ENCODE measurements around the gene SPAST. TPM values are rescaled to one million over a fixed set of nuclear protein-coding genes. Genes with fewer than 3 reads are reported as not detected.

Gene SPAST
- total and polyA plus RNA-seq, 2 of the 13 experiments (the other 11 are each of a cell fraction or from before 2014, with no cell fraction given): 11.5 to 40.4 TPM

DNA sequence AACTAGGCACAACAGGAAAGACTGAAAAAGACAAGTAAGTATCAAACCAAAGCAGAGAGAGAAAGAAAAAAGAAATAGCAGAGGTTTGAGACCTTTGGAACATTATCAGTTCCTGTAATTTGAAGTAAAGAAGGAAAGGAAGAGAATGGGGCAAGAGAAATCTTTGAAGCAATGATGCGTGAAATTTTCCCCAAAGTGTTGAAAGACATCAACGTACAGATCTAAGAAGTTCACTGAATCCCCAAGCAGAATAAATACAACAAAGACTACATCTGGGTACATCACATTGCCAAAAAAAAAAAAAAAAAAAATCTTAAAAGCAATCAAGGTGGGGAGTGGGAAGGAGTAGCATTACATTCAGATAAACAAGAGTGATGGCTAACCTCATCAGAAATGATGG lies 96.3 kb downstream of the SPAST start:
- no peak for DNase-seq (ENCODE audit: low spot score)
- no peak for FAIRE-seq
- no peaks in the 10 kb centered on the region for H3K27me3 ChIP-seq (ENCODE audit: control insufficient read depth in 1 of 2, insufficient read depth in 2 of 2, low read length in 2 of 2)
- H3K9me3 ChIP-seq (ENCODE audit: low read length): no peaks in the 10 kb centered on the region
- peaks cover 3% of the 10 kb centered on the region for H3K79me2 ChIP-seq (ENCODE audit: insufficient read depth, low read length)
- POLR2A ChIA-PET: no interaction called here
- BruUV-seq (replicated peaks): no TSS peak
- TF ChIP-seq, protein P1, sequence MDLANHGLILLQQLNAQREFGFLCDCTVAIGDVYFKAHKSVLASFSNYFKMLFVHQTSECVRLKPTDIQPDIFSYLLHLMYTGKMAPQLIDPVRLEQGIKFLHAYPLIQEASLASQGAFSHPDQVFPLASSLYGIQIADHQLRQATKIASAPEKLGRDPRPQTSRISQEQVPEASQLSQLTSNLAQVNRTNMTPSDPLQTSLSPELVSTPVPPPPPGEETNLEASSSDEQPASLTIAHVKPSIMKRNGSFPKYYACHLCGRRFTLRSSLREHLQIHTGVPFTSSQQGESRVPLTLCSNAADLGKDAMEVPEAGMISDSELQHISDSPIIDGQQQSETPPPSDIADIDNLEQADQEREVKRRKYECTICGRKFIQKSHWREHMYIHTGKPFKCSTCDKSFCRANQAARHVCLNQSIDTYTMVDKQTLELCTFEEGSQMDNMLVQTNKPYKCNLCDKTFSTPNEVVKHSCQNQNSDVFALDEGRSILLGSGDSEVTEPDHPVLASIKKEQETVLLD (CRISPR knock-in tag; IDR thresholded peaks at IDR 0.05; ENCODE audit: low read depth): no peak
- TF ChIP-seq, protein P2, sequence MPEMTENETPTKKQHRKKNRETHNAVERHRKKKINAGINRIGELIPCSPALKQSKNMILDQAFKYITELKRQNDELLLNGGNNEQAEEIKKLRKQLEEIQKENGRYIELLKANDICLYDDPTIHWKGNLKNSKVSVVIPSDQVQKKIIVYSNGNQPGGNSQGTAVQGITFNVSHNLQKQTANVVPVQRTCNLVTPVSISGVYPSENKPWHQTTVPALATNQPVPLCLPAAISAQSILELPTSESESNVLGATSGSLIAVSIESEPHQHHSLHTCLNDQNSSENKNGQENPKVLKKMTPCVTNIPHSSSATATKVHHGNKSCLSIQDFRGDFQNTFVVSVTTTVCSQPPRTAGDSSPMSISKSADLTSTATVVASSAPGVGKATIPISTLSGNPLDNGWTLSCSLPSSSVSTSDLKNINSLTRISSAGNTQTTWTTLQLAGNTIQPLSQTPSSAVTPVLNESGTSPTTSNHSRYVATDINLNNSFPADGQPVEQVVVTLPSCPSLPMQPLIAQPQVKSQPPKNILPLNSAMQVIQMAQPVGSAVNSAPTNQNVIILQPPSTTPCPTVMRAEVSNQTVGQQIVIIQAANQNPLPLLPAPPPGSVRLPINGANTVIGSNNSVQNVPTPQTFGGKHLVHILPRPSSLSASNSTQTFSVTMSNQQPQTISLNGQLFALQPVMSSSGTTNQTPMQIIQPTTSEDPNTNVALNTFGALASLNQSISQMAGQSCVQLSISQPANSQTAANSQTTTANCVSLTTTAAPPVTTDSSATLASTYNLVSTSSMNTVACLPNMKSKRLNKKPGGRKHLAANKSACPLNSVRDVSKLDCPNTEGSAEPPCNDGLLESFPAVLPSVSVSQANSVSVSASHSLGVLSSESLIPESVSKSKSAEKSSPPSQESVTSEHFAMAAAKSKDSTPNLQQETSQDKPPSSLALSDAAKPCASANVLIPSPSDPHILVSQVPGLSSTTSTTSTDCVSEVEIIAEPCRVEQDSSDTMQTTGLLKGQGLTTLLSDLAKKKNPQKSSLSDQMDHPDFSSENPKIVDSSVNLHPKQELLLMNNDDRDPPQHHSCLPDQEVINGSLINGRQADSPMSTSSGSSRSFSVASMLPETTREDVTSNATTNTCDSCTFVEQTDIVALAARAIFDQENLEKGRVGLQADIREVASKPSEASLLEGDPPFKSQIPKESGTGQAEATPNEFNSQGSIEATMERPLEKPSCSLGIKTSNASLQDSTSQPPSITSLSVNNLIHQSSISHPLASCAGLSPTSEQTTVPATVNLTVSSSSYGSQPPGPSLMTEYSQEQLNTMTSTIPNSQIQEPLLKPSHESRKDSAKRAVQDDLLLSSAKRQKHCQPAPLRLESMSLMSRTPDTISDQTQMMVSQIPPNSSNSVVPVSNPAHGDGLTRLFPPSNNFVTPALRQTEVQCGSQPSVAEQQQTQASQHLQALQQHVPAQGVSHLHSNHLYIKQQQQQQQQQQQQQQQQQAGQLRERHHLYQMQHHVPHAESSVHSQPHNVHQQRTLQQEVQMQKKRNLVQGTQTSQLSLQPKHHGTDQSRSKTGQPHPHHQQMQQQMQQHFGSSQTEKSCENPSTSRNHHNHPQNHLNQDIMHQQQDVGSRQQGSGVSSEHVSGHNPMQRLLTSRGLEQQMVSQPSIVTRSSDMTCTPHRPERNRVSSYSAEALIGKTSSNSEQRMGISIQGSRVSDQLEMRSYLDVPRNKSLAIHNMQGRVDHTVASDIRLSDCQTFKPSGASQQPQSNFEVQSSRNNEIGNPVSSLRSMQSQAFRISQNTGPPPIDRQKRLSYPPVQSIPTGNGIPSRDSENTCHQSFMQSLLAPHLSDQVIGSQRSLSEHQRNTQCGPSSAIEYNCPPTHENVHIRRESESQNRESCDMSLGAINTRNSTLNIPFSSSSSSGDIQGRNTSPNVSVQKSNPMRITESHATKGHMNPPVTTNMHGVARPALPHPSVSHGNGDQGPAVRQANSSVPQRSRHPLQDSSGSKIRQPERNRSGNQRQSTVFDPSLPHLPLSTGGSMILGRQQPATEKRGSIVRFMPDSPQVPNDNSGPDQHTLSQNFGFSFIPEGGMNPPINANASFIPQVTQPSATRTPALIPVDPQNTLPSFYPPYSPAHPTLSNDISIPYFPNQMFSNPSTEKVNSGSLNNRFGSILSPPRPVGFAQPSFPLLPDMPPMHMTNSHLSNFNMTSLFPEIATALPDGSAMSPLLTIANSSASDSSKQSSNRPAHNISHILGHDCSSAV (CRISPR knock-in tag; IDR thresholded peaks at IDR 0.05; ENCODE audit: borderline replicate concordance): no peak
- no peak for TF ChIP-seq PHF21A (CRISPR knock-in tag; IDR thresholded peaks at IDR 0.05)
- intact Hi-C loops (cut with micrococcal nuclease; ENCODE audit: unreplicated experiment) (no loop called here), in situ Hi-C loops (cut with HindIII; ENCODE audit: extremely low pct_ligation_motif_present, low pct_unique_long_range_greater_than_20kb) (no loop called here)
- 94% methylated on average over 2 of the region's 2 CpGs for WGBS (ENCODE audit: low lambda C conversion rate)
- ATAC-seq: no peak
- no peaks in the 10 kb centered on the region for H4K20me1 ChIP-seq (ENCODE audit: insufficient read depth, low read length)
- no peak overlapping the region for H3K4me2 ChIP-seq (ENCODE audit: low read depth, low read length)
- no peak overlapping the region for H3K9ac ChIP-seq (ENCODE audit: insufficient read depth, low read depth, low read length)
- CTCF ChIA-PET (ENCODE audit: low intra/inter-chr PET ratio, low total read pairs): no interaction called here
- H3K4me3 ChIP-seq (replicated peaks in 1 of 3; ENCODE audit: insufficient read depth in 1 of 3, low read depth in 2 of 3, low read length in 3 of 3): no peak overlapping the region
- no peak overlapping the region for H3K27ac ChIP-seq (ENCODE audit: extremely low read length, insufficient read depth, low read length)
- peaks cover 6% of the 10 kb centered on the region for H3K4me1 ChIP-seq (ENCODE audit: insufficient read depth, low read length)
- no peaks in the 10 kb centered on the region for H3K36me3 ChIP-seq (replicated peaks in 1 of 2; ENCODE audit: control insufficient read depth in 1 of 2, insufficient read depth in 2 of 2, low read length in 2 of 2)
- H2AFZ ChIP-seq (ENCODE audit: low read length): no peak overlapping the region

All from HepG2 (cell line).